ENCODE data around the gene ARHGAP21. TPM values are rescaled to one million over a fixed set of nuclear protein-coding genes. Genes with fewer than 3 reads are reported as not detected.

Gene ARHGAP21
- polyA plus RNA-seq, 2 donors: 8.3 to 9.7 TPM

GRCh38 chr10:24651923-24652322, 71.8 kb downstream of the ARHGAP21 start:
- H3K36me3 ChIP-seq (ENCODE audit: control insufficient read depth in 2 of 2, insufficient read depth in 2 of 2, low read length in 1 of 2): no peaks in the 10 kb centered on the region
- H3K27ac ChIP-seq (ENCODE audit: low read depth in 2 of 2, low read length in 1 of 2): no peak overlapping the region
- no peaks in the 10 kb centered on the region for H3K4me1 ChIP-seq (ENCODE audit: control insufficient read depth in 2 of 2, insufficient read depth in 2 of 2, low read length in 1 of 2)
- WGBS, 2 donors: 54 to 71% methylated on average over 2 of the region's 2 CpGs
- H3K27me3 ChIP-seq (ENCODE audit: control insufficient read depth in 1 of 2, insufficient read depth in 2 of 2, low read length in 2 of 2): no peaks in the 10 kb centered on the region
- H3K9me3 ChIP-seq (ENCODE audit: control insufficient read depth in 2 of 2, insufficient read depth in 1 of 2, low read depth in 1 of 2, low read length in 1 of 2): no peaks in the 10 kb centered on the region
- H3K4me3 ChIP-seq (ENCODE audit: low read depth in 1 of 2, low read length in 2 of 2): no peak overlapping the region

DNA sequence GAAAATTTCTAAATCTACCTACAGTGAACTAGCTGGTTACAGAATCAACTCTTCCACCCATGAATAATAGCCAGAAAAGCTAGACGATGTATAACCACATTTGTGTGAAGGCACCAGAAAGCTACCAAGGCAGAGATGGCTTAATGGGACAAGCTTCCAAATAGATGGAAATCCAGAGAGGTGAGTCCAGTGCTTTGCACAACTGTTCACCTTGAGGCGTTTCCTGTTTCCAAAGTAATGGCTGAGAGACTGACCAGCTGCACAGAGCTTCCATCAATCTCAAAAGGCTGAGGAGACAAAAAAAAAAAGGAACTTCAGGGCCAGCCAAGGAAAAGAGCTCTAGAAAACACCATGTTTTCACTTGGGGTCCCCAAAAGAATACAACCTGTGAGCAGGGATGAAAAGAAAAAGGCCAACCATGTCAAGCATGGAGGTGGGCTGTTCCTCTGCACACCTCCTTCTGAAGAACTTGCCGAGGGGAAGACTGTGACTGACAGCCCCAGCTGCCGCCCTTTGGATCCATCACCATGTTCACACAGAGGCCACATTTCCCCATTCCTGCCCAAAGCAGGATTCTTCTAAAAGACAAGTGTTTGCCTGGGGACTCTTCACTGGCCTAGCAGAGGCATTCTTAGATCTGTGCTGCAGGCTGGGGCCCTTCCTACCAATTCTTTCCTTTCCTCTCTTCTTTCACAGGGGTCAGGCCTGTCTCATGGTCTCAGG, 72.9 kb downstream of the ARHGAP21 start:
- 90 to 94% methylated on average over 4 of the region's 4 CpGs for WGBS, 2 donors

GRCh38 chr10:24645784-24646183, 77.9 kb downstream of the ARHGAP21 start:
- Histone ChIP-seq H3K4me1 (ENCODE audit: control insufficient read depth in 2 of 2, insufficient read depth in 2 of 2, low read length in 1 of 2) (no peaks in the 10 kb centered on the region), H3K4me3 (ENCODE audit: low read depth in 1 of 2, low read length in 2 of 2) (no peak overlapping the region), H3K27ac (ENCODE audit: low read depth in 2 of 2, low read length in 1 of 2) (no peak overlapping the region), H3K36me3 (ENCODE audit: control insufficient read depth in 2 of 2, insufficient read depth in 2 of 2, low read length in 1 of 2) (no peaks in the 10 kb centered on the region), H3K27me3 (ENCODE audit: control insufficient read depth in 1 of 2, insufficient read depth in 2 of 2, low read length in 2 of 2) (no peaks in the 10 kb centered on the region), H3K9me3 (ENCODE audit: control insufficient read depth in 2 of 2, insufficient read depth in 1 of 2, low read depth in 1 of 2, low read length in 1 of 2) (no peaks in the 10 kb centered on the region)

More for the DNA sequence above, 72.9 kb downstream of the ARHGAP21 start:
- H3K9me3 ChIP-seq (ENCODE audit: control insufficient read depth in 2 of 2, insufficient read depth in 1 of 2, low read depth in 1 of 2, low read length in 1 of 2): no peaks in the 10 kb centered on the region
- H3K4me1 ChIP-seq (ENCODE audit: control insufficient read depth in 2 of 2, insufficient read depth in 2 of 2, low read length in 1 of 2): no peaks in the 10 kb centered on the region
- H3K4me3 ChIP-seq (ENCODE audit: low read depth in 1 of 2, low read length in 2 of 2): no peak overlapping the region
- H3K27me3 ChIP-seq (ENCODE audit: control insufficient read depth in 1 of 2, insufficient read depth in 2 of 2, low read length in 2 of 2): no peaks in the 10 kb centered on the region
- no peak overlapping the region for H3K27ac ChIP-seq (ENCODE audit: low read depth in 2 of 2, low read length in 1 of 2)
- H3K36me3 ChIP-seq (ENCODE audit: control insufficient read depth in 2 of 2, insufficient read depth in 2 of 2, low read length in 1 of 2): no peaks in the 10 kb centered on the region

GRCh38 chr10:24645022-24645421, 78.7 kb downstream of the ARHGAP21 start:
- no peak overlapping the region for H3K27ac ChIP-seq (ENCODE audit: low read depth in 2 of 2, low read length in 1 of 2)
- H3K9me3 ChIP-seq (ENCODE audit: control insufficient read depth in 2 of 2, insufficient read depth in 1 of 2, low read depth in 1 of 2, low read length in 1 of 2): no peaks in the 10 kb centered on the region
- H3K4me1 ChIP-seq (ENCODE audit: control insufficient read depth in 2 of 2, insufficient read depth in 2 of 2, low read length in 1 of 2): no peaks in the 10 kb centered on the region
- no peaks in the 10 kb centered on the region for H3K27me3 ChIP-seq (ENCODE audit: control insufficient read depth in 1 of 2, insufficient read depth in 2 of 2, low read length in 2 of 2)
- no peak overlapping the region for H3K4me3 ChIP-seq (ENCODE audit: low read depth in 1 of 2, low read length in 2 of 2)
- no peaks in the 10 kb centered on the region for H3K36me3 ChIP-seq (ENCODE audit: control insufficient read depth in 2 of 2, insufficient read depth in 2 of 2, low read length in 1 of 2)

GRCh38 chr10:24643679-24644209, 79.9 kb downstream of the ARHGAP21 start:
- Histone ChIP-seq H3K4me1 (ENCODE audit: control insufficient read depth in 2 of 2, insufficient read depth in 2 of 2, low read length in 1 of 2) (no peaks in the 10 kb centered on the region), H3K9me3 (ENCODE audit: control insufficient read depth in 2 of 2, insufficient read depth in 1 of 2, low read depth in 1 of 2, low read length in 1 of 2) (no peaks in the 10 kb centered on the region), H3K4me3 (ENCODE audit: low read depth in 1 of 2, low read length in 2 of 2) (no peak overlapping the region), H3K36me3 (ENCODE audit: control insufficient read depth in 2 of 2, insufficient read depth in 2 of 2, low read length in 1 of 2) (no peaks in the 10 kb centered on the region), H3K27me3 (ENCODE audit: control insufficient read depth in 1 of 2, insufficient read depth in 2 of 2, low read length in 2 of 2) (no peaks in the 10 kb centered on the region), H3K27ac (ENCODE audit: low read depth in 2 of 2, low read length in 1 of 2) (no peak overlapping the region)
- 82 to 86% methylated on average over 6 of the region's 6 CpGs for WGBS, 2 donors

DNA sequence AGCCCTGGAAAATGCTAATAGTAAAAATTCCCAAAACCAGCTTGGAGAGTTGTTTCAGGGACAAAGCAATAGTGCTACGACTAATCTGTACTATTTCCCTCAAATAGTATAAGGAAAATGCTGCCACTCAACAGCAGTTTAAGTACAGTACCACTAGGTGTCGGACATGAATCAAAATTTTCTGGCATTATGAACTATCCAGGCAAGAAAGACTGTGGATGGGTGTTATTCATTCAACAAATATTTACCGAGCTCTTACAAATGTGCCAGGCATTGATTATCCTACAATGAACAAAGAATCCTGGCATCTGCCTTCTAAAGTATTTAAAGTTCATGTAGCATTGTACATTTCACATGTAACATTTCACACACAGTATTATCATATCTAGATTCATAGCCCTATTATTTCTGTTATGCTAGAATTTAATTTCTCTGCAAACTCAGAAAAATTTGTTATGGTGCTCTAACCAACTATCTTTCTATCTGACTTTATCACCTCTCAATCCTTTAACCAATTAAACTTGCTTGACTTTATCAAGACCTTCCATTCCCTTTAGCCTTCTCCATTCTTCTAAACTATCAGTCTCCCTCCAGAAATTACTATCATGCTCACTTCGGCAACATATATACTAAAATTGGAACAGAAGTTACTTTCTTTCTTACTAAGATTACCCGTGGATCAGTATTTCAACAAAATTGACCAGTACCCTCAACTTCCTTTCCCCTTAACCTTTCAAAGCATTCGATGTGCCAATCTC, 80.6 kb downstream of the ARHGAP21 start:
- Histone ChIP-seq H3K27me3 (ENCODE audit: control insufficient read depth in 1 of 2, insufficient read depth in 2 of 2, low read length in 2 of 2) (no peaks in the 10 kb centered on the region), H3K4me1 (ENCODE audit: control insufficient read depth in 2 of 2, insufficient read depth in 2 of 2, low read length in 1 of 2) (no peaks in the 10 kb centered on the region), H3K9me3 (ENCODE audit: control insufficient read depth in 2 of 2, insufficient read depth in 1 of 2, low read depth in 1 of 2, low read length in 1 of 2) (no peaks in the 10 kb centered on the region), H3K4me3 (ENCODE audit: low read depth in 1 of 2, low read length in 2 of 2) (no peak overlapping the region), H3K27ac (ENCODE audit: low read depth in 2 of 2, low read length in 1 of 2) (no peak overlapping the region), H3K36me3 (ENCODE audit: control insufficient read depth in 2 of 2, insufficient read depth in 2 of 2, low read length in 1 of 2) (no peaks in the 10 kb centered on the region)
- WGBS, 2 donors: 29 to 36% methylated on average over 6 of the region's 6 CpGs

- Histone ChIP-seq H3K27ac (ENCODE audit: low read depth in 2 of 2, low read length in 1 of 2) (no peak overlapping the region), H3K36me3 (ENCODE audit: control insufficient read depth in 2 of 2, insufficient read depth in 2 of 2, low read length in 1 of 2) (no peaks in the 10 kb centered on the region), H3K4me3 (ENCODE audit: low read depth in 1 of 2, low read length in 2 of 2) (no peak overlapping the region), H3K9me3 (ENCODE audit: control insufficient read depth in 2 of 2, insufficient read depth in 1 of 2, low read depth in 1 of 2, low read length in 1 of 2) (no peaks in the 10 kb centered on the region), H3K4me1 (ENCODE audit: control insufficient read depth in 2 of 2, insufficient read depth in 2 of 2, low read length in 1 of 2) (no peaks in the 10 kb centered on the region), H3K27me3 (ENCODE audit: control insufficient read depth in 1 of 2, insufficient read depth in 2 of 2, low read length in 2 of 2) (no peaks in the 10 kb centered on the region)
- 96 to 100% methylated on average over 1 of the region's 1 CpG for WGBS, 2 donors
Measured at GRCh38 chr10:24639124-24639523, 84.6 kb downstream of the ARHGAP21 start.

GRCh38 chr10:24625778-24626177, 97.9 kb downstream of the ARHGAP21 start:
- H3K27ac ChIP-seq (ENCODE audit: low read depth in 2 of 2, low read length in 1 of 2): no peak overlapping the region
- H3K27me3 ChIP-seq (ENCODE audit: control insufficient read depth in 1 of 2, insufficient read depth in 2 of 2, low read length in 2 of 2): no peaks in the 10 kb centered on the region
- no peaks in the 10 kb centered on the region for H3K4me1 ChIP-seq (ENCODE audit: control insufficient read depth in 2 of 2, insufficient read depth in 2 of 2, low read length in 1 of 2)
- H3K4me3 ChIP-seq (ENCODE audit: low read depth in 1 of 2, low read length in 2 of 2): no peak overlapping the region
- H3K36me3 ChIP-seq (ENCODE audit: control insufficient read depth in 2 of 2, insufficient read depth in 2 of 2, low read length in 1 of 2): no peaks in the 10 kb centered on the region
- WGBS, 2 donors: 90 to 96% methylated on average over 4 of the region's 4 CpGs
- no peaks in the 10 kb centered on the region for H3K9me3 ChIP-seq (ENCODE audit: control insufficient read depth in 2 of 2, insufficient read depth in 1 of 2, low read depth in 1 of 2, low read length in 1 of 2)

DNA sequence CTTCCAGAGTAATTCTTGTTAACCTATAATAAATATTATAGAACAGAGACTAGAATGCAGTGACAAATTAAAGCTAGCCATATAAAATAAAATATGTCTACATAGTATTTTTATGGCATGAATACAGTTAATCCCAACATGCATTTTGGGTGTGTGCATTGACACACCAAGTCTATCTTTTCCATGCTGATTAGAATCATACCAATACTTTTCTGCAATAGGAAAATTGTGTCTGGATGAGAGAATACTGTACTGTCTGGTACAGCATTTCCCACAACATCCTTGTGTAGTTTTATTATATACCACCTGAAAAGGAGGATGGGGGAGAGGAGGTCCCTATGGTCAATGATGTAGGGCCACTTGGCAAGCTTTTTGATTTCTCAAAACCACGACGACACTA, 100.3 kb downstream of the ARHGAP21 start:
- no peak overlapping the region for H3K4me3 ChIP-seq (ENCODE audit: low read depth in 1 of 2, low read length in 2 of 2)
- H3K36me3 ChIP-seq (ENCODE audit: control insufficient read depth in 2 of 2, insufficient read depth in 2 of 2, low read length in 1 of 2): no peaks in the 10 kb centered on the region
- H3K27me3 ChIP-seq (ENCODE audit: control insufficient read depth in 1 of 2, insufficient read depth in 2 of 2, low read length in 2 of 2): no peaks in the 10 kb centered on the region
- 93 to 94% methylated on average over 2 of the region's 2 CpGs for WGBS, 2 donors
- H3K4me1 ChIP-seq (ENCODE audit: control insufficient read depth in 2 of 2, insufficient read depth in 2 of 2, low read length in 1 of 2): no peaks in the 10 kb centered on the region
- H3K9me3 ChIP-seq (ENCODE audit: control insufficient read depth in 2 of 2, insufficient read depth in 1 of 2, low read depth in 1 of 2, low read length in 1 of 2): no peaks in the 10 kb centered on the region
- H3K27ac ChIP-seq (ENCODE audit: low read depth in 2 of 2, low read length in 1 of 2): no peak overlapping the region
